ENCODE measurements around the gene TMEM8B. TPM values are rescaled to one million over a fixed set of nuclear protein-coding genes. Genes with fewer than 3 reads are reported as not detected.

Gene TMEM8B
- total and polyA plus RNA-seq, 2 donors from 2014 or later: 17.6 to 18.3 TPM

GRCh38 chr9:35811381-35812024 is 17.5 kb upstream of the TMEM8B start:
- H3K4me3 ChIP-seq (ENCODE audit: low read length in 3 of 3): peak overlapping the region; percentile 82 to 93 (median 82)
- FAIRE-seq (no peak), DNase-seq (peak in 1 of 5 donors; percentile 56)
- no peaks in the 10 kb centered on the region for H3K9me3 ChIP-seq (ENCODE audit: control insufficient read depth in 2 of 3, insufficient read depth in 1 of 3, low read length in 3 of 3)
- H3K27me3 ChIP-seq (ENCODE audit: control insufficient read depth, insufficient read depth, low read length): no peaks in the 10 kb centered on the region
- peak overlapping the region; percentile 48 to 77 (median 70) for H3K9ac ChIP-seq (ENCODE audit: low read length in 3 of 3)
- TF ChIP-seq, protein P1, sequence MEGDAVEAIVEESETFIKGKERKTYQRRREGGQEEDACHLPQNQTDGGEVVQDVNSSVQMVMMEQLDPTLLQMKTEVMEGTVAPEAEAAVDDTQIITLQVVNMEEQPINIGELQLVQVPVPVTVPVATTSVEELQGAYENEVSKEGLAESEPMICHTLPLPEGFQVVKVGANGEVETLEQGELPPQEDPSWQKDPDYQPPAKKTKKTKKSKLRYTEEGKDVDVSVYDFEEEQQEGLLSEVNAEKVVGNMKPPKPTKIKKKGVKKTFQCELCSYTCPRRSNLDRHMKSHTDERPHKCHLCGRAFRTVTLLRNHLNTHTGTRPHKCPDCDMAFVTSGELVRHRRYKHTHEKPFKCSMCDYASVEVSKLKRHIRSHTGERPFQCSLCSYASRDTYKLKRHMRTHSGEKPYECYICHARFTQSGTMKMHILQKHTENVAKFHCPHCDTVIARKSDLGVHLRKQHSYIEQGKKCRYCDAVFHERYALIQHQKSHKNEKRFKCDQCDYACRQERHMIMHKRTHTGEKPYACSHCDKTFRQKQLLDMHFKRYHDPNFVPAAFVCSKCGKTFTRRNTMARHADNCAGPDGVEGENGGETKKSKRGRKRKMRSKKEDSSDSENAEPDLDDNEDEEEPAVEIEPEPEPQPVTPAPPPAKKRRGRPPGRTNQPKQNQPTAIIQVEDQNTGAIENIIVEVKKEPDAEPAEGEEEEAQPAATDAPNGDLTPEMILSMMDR (IDR thresholded peaks at IDR 0.05; ENCODE audit: borderline replicate concordance, extremely low read depth, insufficient read depth): no peak
- H3K4me1 ChIP-seq (ENCODE audit: control insufficient read depth in 2 of 3, insufficient read depth in 2 of 3, low read depth in 1 of 3, low read length in 3 of 3): peaks cover 0 to 27% (median 17%) of the 10 kb centered on the region in 3 donors
- H3K27ac ChIP-seq (ENCODE audit: low read depth in 2 of 2, low read length in 2 of 2): no peak overlapping the region
- intact Hi-C loops (cut with DNase I): no loop called here
- peaks cover 0 to 9% (median 9%) of the 10 kb centered on the region in 3 donors for H3K36me3 ChIP-seq (ENCODE audit: control insufficient read depth in 2 of 3, insufficient read depth in 3 of 3, low read length in 3 of 3)

- FAIRE-seq (no peak), DNase-seq (peak; percentile 95 to 98 (median 97))
- intact Hi-C loops (cut with DNase I): no loop called here
- Histone ChIP-seq H3K9me3 (ENCODE audit: control insufficient read depth in 2 of 3, insufficient read depth in 1 of 3, low read length in 3 of 3) (no peaks in the 10 kb centered on the region), H3K9ac (ENCODE audit: low read length in 3 of 3) (peak within 1 kb of the TSS; percentile 48 to 77 (median 70)), H3K4me3 (ENCODE audit: low read length in 3 of 3) (peak within 1 kb of the TSS; percentile 82 to 93 (median 82)), H3K27me3 (ENCODE audit: control insufficient read depth, insufficient read depth, low read length) (no peaks in the 10 kb centered on the region), H3K27ac (ENCODE audit: low read depth in 2 of 2, low read length in 2 of 2) (peak within 1 kb of the TSS; percentile 44 to 98), H3K36me3 (ENCODE audit: control insufficient read depth in 2 of 3, insufficient read depth in 3 of 3, low read length in 3 of 3) (peaks cover 0 to 9% (median 6%) of the 10 kb centered on the region in 3 donors), H3K4me1 (ENCODE audit: control insufficient read depth in 2 of 3, insufficient read depth in 2 of 3, low read depth in 1 of 3, low read length in 3 of 3) (peaks cover 0 to 27% (median 17%) of the 10 kb centered on the region in 3 donors)
- TF ChIP-seq, protein P1 (IDR thresholded peaks at IDR 0.05; ENCODE audit: borderline replicate concordance, extremely low read depth, insufficient read depth): no peak
Measured at GRCh38 chr9:35812025-35812602, 16.9 kb upstream of the TMEM8B start, which contains the start of gene SPAG8. SPAG8 (minus strand) TSS chr9:35812262; CDS start chr9:35812147, 115 bp downstream.

- peaks cover 0 to 27% (median 17%) of the 10 kb centered on the region in 3 donors for H3K4me1 ChIP-seq (ENCODE audit: control insufficient read depth in 2 of 3, insufficient read depth in 2 of 3, low read depth in 1 of 3, low read length in 3 of 3)
- DNase-seq (peak in 2 of 5 donors; percentile 47 to 61), FAIRE-seq (no peak)
- peak overlapping the region; percentile 98 to 99 for H3K27ac ChIP-seq (ENCODE audit: low read depth in 2 of 2, low read length in 2 of 2)
- H3K9ac ChIP-seq (ENCODE audit: low read length in 3 of 3): peak overlapping the region in 1 of 3 donors; percentile 82
- TF ChIP-seq, protein P1 (IDR thresholded peaks at IDR 0.05; ENCODE audit: borderline replicate concordance, extremely low read depth, insufficient read depth): no peak
- H3K9me3 ChIP-seq (ENCODE audit: control insufficient read depth in 2 of 3, insufficient read depth in 1 of 3, low read length in 3 of 3): no peaks in the 10 kb centered on the region
- H3K36me3 ChIP-seq (ENCODE audit: control insufficient read depth in 2 of 3, insufficient read depth in 3 of 3, low read length in 3 of 3): peaks cover 0 to 2% (median 0%) of the 10 kb centered on the region in 3 donors
- intact Hi-C loops (cut with DNase I): no loop called here
- no peaks in the 10 kb centered on the region for H3K27me3 ChIP-seq (ENCODE audit: control insufficient read depth, insufficient read depth, low read length)
- H3K4me3 ChIP-seq (ENCODE audit: low read length in 3 of 3): peak overlapping the region in 2 of 3 donors; percentile 42 to 65
Measured at GRCh38 chr9:35813434-35814105, 15.5 kb upstream of the TMEM8B start.

Measured in kidney (tissue), 14 donors.